ENCODE results near the gene SHD. TPM values are rescaled to one million over a fixed set of nuclear protein-coding genes. Genes with fewer than 3 reads are reported as not detected.

Gene SHD
- total and polyA plus RNA-seq, 2 of the 13 experiments (the other 11 are each of a cell fraction or from before 2014, with no cell fraction given) = 0.11 to 0.20 TPM

DNA sequence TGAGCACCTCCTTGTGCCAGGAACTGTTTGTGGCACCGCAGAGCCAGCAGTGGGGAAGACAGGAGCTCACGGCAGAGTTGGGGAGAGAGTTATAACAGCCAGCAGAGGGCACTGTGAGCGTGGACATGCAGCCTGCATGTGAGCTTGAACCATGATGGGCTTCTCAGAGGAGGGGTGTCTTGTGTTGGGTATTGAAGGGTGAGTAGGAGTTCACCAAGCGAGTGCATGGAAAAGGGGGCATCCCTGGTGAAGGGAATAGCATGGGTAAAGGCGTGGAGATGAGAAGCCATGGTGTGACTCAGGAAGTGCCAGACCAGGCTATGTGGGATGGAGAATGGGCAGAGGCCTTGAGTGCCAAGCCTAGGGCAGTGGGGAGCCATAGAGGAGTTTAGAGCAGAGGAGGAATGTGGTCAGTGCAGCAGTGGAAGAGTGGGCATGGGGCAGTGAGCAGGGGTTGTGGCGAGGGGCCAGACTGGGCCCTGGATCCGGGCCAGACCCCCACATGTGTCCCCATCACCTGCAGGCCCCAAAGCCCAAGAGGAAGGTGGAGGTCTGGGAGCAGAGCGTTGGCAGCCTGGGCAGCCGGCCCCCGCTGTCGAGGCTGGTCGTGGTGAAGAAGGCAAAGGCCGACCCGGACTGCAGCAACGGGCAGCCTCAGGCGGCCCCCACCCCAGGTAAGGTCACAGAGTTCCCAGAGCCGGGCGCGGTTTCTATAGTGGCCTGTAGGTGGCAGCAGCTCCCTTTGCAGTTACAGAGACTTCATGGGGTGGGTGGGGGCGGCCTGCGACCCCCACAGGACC is 11.8 kb upstream of the SHD start (continued):
- TF ChIP-seq ZNF24 (IDR thresholded peaks at IDR 0.05) (no peak), ZMYM3 (CRISPR knock-in tag; IDR thresholded peaks at IDR 0.05) (peak; percentile 38; the same call in 1 of the 2 replicates), SAP130 (CRISPR knock-in tag; IDR thresholded peaks at IDR 0.05; ENCODE audit: low read depth) (0 out of 2 replicates have a peak, but pooled peaks have one; percentile 9), TAF15 (IDR thresholded peaks at IDR 0.05; ENCODE audit: low read depth, low read length, poor library complexity, severe bottlenecking) (no peak), ZNF331 (CRISPR knock-in tag; IDR thresholded peaks at IDR 0.05) (0 out of 2 replicates have a peak, but pooled peaks have one; percentile 11), AKAP8 (CRISPR knock-in tag; IDR thresholded peaks at IDR 0.05) (no peak), ELF3 (CRISPR knock-in tag; IDR thresholded peaks at IDR 0.05) (0 out of 2 replicates have a peak, but pooled peaks have one; percentile 24), ZNF556 (CRISPR knock-in tag; IDR thresholded peaks at IDR 0.05; ENCODE audit: borderline replicate concordance) (0 out of 2 replicates have a peak, but pooled peaks have one; percentile 46), AGO2 (optimal IDR thresholded peaks at IDR 0.05; ENCODE audit: low read depth, low read length) (peak; percentile 62), SOX13 (IDR thresholded peaks at IDR 0.05) (no peak), SOX13 (CRISPR knock-in tag; conservative IDR thresholded peaks at IDR 0.05 in 1 of 2, IDR thresholded peaks at IDR 0.05 in 1 of 2) (no peak), RAD21 (CRISPR knock-in tag; IDR thresholded peaks at IDR 0.05) (peak; percentile 72)
- TF ChIP-seq, protein P1, sequence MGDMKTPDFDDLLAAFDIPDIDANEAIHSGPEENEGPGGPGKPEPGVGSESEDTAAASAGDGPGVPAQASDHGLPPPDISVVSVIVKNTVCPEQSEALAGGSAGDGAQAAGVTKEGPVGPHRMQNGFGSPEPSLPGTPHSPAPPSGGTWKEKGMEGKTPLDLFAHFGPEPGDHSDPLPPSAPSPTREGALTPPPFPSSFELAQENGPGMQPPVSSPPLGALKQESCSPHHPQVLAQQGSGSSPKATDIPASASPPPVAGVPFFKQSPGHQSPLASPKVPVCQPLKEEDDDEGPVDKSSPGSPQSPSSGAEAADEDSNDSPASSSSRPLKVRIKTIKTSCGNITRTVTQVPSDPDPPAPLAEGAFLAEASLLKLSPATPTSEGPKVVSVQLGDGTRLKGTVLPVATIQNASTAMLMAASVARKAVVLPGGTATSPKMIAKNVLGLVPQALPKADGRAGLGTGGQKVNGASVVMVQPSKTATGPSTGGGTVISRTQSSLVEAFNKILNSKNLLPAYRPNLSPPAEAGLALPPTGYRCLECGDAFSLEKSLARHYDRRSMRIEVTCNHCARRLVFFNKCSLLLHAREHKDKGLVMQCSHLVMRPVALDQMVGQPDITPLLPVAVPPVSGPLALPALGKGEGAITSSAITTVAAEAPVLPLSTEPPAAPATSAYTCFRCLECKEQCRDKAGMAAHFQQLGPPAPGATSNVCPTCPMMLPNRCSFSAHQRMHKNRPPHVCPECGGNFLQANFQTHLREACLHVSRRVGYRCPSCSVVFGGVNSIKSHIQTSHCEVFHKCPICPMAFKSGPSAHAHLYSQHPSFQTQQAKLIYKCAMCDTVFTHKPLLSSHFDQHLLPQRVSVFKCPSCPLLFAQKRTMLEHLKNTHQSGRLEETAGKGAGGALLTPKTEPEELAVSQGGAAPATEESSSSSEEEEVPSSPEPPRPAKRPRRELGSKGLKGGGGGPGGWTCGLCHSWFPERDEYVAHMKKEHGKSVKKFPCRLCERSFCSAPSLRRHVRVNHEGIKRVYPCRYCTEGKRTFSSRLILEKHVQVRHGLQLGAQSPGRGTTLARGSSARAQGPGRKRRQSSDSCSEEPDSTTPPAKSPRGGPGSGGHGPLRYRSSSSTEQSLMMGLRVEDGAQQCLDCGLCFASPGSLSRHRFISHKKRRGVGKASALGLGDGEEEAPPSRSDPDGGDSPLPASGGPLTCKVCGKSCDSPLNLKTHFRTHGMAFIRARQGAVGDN (CRISPR knock-in tag; IDR thresholded peaks at IDR 0.05) = peak; percentile 17; the same call in 1 of the 2 replicates
- TF ChIP-seq, protein P2, sequence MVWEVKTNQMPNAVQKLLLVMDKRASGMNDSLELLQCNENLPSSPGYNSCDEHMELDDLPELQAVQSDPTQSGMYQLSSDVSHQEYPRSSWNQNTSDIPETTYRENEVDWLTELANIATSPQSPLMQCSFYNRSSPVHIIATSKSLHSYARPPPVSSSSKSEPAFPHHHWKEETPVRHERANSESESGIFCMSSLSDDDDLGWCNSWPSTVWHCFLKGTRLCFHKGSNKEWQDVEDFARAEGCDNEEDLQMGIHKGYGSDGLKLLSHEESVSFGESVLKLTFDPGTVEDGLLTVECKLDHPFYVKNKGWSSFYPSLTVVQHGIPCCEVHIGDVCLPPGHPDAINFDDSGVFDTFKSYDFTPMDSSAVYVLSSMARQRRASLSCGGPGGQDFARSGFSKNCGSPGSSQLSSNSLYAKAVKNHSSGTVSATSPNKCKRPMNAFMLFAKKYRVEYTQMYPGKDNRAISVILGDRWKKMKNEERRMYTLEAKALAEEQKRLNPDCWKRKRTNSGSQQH (CRISPR knock-in tag; IDR thresholded peaks at IDR 0.05; ENCODE audit: low read depth) = 0 out of 2 replicates have a peak, but pooled peaks have one; percentile 33
- TF ChIP-seq, protein P3, sequence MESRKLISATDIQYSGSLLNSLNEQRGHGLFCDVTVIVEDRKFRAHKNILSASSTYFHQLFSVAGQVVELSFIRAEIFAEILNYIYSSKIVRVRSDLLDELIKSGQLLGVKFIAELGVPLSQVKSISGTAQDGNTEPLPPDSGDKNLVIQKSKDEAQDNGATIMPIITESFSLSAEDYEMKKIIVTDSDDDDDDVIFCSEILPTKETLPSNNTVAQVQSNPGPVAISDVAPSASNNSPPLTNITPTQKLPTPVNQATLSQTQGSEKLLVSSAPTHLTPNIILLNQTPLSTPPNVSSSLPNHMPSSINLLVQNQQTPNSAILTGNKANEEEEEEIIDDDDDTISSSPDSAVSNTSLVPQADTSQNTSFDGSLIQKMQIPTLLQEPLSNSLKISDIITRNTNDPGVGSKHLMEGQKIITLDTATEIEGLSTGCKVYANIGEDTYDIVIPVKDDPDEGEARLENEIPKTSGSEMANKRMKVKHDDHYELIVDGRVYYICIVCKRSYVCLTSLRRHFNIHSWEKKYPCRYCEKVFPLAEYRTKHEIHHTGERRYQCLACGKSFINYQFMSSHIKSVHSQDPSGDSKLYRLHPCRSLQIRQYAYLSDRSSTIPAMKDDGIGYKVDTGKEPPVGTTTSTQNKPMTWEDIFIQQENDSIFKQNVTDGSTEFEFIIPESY (CRISPR knock-in tag; IDR thresholded peaks at IDR 0.05) = peak; percentile 46; the same call in 1 of the 2 replicates
- TF ChIP-seq, protein P4, sequence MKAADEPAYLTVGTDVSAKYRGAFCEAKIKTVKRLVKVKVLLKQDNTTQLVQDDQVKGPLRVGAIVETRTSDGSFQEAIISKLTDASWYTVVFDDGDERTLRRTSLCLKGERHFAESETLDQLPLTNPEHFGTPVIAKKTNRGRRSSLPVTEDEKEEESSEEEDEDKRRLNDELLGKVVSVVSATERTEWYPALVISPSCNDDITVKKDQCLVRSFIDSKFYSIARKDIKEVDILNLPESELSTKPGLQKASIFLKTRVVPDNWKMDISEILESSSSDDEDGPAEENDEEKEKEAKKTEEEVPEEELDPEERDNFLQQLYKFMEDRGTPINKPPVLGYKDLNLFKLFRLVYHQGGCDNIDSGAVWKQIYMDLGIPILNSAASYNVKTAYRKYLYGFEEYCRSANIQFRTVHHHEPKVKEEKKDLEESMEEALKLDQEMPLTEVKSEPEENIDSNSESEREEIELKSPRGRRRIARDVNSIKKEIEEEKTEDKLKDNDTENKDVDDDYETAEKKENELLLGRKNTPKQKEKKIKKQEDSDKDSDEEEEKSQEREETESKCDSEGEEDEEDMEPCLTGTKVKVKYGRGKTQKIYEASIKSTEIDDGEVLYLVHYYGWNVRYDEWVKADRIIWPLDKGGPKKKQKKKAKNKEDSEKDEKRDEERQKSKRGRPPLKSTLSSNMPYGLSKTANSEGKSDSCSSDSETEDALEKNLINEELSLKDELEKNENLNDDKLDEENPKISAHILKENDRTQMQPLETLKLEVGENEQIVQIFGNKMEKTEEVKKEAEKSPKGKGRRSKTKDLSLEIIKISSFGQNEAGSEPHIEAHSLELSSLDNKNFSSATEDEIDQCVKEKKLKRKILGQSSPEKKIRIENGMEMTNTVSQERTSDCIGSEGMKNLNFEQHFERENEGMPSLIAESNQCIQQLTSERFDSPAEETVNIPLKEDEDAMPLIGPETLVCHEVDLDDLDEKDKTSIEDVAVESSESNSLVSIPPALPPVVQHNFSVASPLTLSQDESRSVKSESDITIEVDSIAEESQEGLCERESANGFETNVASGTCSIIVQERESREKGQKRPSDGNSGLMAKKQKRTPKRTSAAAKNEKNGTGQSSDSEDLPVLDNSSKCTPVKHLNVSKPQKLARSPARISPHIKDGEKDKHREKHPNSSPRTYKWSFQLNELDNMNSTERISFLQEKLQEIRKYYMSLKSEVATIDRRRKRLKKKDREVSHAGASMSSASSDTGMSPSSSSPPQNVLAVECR (CRISPR knock-in tag; IDR thresholded peaks at IDR 0.05; ENCODE audit: borderline replicate concordance) = peak; percentile 20; the same call in 1 of the 2 replicates
